Hematopoietic multipotent progenitor cell treated with erythropoietin and hydrocortisone succinate and interleukin-3 and kit ligand, for 17 days (in vitro differentiated cells): ENCODE measurements around the gene PIK3AP1.

Experiments
- DNase-seq: peaks from one replicate; pipeline ENCODE4 v3.0.0-alpha.2; 2015; ENCODE audit warnings: low spot score

PIK3AP1 gene

DNA sequence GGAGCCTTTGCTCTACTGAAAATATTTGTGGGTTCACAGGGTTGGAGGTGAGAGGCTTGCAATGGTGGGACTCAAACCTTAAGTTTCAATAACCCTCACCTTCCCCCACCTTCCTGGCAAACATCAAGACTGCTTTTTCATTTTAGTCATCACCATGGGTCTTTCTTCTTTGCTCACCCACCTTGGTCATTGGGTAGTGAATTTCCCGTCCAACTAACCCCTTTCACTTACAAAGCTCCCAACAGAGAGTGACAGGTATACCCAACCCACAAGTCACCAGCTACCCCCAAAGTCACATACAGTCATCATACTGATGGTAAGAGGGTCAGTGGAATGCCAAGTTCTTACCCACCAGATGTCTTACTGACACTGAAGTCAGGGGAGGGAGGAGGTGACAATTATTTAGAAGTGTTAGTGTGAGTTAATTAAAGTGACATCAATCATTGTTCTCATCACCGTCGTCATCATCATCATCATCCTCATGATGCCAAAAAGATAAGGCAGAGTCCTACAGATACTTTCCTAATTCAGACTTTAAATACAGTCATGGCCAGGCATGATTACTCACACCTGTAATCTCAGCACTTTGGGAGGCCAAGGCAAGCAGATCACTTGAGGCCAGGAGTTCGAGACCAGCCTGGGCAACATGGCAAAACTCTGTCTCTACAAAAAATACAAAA lies 49.0 kb downstream of the PIK3AP1 start:
- no peak for DNase-seq

GRCh38 chr10:96670786-96671185 lies 49.5 kb downstream of the PIK3AP1 start:
- DNase-seq, result no peak

DNA sequence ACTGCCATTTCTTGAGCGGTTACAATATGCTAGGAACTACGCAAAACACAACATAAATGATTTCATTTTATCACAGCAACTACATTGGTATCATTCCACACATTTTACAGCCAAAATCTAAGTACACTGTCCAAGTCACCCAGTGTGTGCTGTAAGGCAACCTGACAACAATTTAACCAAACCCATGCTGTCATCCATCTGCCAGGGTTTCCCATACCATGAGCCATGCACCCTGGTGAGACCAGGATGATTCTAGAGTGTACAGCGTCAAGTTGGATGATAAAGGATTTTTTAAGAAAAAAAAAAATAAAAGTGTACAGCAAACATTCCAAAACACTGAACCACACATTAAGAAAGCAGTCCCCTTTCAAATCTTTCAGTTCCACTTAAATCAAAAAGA lies 52.9 kb downstream of the PIK3AP1 start:
- no peak for DNase-seq

- DNase-seq, result no peak
Observed at GRCh38 chr10:96666741-96667140, 53.6 kb downstream of the PIK3AP1 start.

DNA sequence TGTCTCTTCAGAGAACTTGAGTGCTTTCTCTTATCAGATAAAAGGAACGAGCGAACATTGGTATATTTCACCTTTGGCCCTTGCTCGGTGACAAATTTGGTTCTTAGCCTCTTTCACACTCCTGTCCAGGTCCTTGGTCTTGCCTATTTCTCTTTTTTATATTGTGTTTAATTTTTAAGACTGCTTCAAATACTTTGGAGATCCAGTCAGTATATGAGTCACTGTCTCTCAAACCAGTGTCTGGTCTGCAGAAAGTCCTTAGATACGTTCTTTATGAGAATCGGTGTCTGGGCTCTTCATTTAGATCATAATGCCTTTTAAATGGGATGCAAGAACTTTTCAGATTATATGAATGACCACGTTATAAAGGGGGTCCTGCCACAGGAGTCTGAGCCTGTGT lies 55.0 kb downstream of the PIK3AP1 start:
- no peak for DNase-seq

DNA sequence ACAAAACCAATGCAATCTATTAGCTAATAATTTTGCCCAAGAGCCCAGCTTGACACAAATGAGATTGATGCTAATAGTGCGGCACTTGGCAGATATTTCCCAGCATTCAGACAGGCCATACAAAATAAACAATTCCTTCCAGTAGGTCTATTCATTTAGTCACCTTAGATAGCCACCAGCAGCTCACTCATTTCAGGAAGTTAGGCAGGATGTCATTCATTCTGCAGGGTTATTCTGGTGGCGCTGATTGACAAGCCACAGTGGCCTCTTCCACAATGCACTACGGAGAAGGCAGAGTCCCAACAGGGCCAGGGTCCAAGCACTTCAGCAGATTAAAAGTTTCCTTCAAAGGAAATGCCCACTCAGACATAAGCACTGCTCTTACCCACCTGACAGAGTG lies 55.8 kb downstream of the PIK3AP1 start:
- DNase-seq, result no peak

- no peak for DNase-seq
Observed at GRCh38 chr10:96663797-96664196, 56.5 kb downstream of the PIK3AP1 start.

DNA sequence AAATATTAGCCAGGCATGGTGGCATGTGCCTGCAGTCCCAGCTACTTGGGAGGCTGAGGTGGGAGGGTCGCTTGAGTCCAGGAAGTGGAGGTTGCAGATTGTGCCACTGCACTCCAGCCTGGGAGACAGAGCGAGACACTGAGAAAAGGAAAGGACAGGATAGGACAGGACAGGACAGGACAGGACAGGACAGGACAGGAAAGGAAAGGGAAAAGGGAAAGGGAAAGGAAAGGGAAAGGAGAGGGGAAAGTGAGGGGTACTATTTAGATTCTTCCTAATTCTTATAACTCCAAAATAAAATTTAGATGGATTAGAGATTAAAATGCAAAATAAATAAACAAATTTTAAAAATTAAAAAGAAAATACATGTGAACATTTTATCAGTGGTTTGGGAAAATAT lies 58.7 kb downstream of the PIK3AP1 start:
- DNase-seq, result no peak

DNA sequence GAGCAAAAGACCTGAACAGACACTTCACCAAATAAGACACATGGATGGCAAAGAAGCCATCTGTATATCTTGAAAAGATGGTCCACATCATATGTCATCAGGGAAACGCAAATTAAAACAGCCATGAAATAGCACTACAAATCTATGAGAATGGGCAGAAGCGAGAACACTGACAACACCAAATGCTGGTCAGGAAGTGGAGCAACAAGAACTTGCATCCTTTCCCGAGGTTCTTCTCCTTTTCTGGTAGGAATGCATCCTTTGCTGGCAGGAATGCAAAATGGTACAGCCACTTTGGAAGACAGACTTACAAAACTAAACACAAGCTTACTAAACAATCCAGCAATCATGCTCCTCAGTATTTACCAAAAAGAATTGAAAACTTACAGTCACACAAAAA lies 60.0 kb downstream of the PIK3AP1 start:
- no peak for DNase-seq

DNA sequence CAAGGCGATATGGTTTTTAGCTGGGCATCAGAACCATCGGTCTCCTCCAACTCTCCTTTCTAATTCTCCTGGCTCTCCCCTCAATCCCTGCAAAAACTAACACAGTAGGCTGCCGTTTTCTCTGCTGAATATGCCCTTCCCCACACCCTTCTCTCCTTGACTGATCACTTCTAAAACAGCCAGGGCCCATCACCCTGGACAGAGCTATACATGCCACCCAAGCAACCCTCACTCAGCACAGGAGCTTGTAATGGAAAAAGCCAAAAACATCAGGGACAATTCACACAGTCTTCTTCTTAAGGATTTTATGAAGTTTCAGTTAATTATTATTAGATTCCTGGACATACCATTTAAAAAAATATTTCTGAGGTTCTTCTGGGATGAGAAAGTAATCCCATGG lies 61.5 kb downstream of the PIK3AP1 start:
- DNase-seq, result no peak

- no peak for DNase-seq
Observed at GRCh38 chr10:96657385-96657784, 62.9 kb downstream of the PIK3AP1 start.

DNA sequence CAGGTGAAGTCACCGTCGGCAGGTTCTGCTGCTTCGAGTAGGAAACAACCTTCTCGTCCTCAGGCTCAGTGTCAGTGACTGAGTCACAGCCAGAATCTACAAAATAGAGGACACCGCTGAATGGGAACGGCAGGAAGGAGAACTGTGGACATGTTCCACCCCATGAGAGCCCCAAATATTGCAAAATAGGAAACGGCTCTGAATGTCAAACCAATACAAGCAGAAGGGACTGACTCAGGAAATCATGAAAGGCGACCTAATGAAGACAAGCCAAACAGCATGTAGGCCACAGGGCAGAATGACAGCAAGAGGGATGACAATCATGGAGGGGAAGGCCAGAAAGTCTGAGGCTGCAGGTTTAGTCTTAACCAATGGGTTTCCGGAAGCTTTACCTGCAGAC lies 63.5 kb downstream of the PIK3AP1 start:
- no peak for DNase-seq

DNA sequence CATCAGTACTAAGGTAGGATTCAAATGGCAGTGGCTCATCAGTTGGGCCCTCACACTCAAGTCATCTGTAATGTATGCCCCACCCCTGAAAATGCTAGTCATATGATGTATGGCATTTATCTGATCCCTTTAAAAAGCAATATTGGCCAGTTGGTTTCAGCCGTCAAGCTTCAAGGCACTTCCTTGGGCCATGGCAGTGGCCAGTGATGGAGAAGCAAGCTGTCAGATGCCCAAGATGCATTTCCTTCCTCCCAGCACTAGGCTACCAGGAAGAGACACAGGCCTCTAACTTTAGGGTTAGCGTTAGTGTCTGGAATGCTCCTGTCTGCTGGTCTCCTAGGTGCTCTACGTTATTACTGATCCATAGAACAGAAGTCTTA lies 64.1 kb downstream of the PIK3AP1 start:
- no peak for DNase-seq

GRCh38 chr10:96655461-96656197 lies 64.7 kb downstream of the PIK3AP1 start:
- no peak for DNase-seq

DNA sequence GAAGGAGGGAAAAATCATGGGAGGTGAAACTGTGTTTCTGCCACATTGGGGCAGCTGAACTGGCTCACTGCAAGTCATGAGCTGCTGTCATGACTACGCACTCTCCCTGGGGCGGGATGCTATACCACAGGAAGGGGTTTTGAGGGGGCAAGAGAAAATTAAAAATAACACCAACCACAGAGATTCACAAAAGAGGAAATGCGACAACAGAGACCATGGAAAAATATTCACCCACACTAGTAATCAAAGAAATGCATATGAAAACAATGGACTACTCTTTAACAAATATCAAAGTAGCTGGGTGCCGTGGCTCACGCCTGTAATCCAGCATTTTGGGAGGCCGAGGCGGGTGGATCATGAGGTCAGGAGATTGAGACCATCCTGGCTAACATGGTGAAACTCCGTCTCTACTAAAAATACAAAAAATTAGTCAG lies 68.3 kb downstream of the PIK3AP1 start:
- DNase-seq, result no peak

DNA sequence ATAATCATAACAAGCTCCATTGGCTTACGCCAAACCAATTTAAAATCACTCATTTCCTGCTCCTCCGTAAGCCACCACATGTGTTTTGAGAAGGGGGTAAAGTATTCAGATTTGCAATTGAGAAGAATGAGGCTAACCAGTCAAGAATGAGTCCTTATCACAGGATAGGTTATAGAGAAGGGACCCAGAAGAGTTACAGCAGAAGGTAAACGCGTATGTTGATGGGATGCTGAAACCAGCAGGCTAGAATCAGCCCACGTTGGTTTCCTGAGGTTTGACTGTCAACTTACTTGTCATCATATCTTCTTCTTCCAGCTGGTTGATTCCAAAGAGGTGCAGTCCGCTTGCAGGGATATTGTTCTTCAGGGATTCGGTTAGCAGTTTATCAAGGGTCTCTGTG lies 69.4 kb downstream of the PIK3AP1 start:
- DNase-seq, result no peak

DNA sequence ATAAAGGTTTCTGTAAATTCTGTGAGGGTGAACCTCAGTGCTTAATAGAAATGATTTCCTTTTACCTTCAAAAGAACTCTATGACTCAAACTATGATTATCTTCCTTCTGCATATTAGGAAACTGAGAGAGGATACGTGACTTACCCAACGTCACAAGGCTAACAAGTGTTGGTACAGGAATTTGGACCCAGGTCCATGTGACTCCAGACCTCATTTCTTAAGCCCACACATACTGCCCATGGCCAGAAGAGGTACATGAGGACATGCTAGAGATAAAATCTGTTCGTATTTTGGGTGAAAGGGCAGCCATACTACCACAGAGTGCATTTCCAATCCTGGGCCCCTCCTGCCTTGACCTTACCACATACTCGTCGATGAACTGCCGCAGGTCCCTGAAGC lies 72.0 kb downstream of the PIK3AP1 start:
- no peak for DNase-seq

- no peak for DNase-seq
Observed at GRCh38 chr10:96647466-96647865, 72.8 kb downstream of the PIK3AP1 start.

DNA sequence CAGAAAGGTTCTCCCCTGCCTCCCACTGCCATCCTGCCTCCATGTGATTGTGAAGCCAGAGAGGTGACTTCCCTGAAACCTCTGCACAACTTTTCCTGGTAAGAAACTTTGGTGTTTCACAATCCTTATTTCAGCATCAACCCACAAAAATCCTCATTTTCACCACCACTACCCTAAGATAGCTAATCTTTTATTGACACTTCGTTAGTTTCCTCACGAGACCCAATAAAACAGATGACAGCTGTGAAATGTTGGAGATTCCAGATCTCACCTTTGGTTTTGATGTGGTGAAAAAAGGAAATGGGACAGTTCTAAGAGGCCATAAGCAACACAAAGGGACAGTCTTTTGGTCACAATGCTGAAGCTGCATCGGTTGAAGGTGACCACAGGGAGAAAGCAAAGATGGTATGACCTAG lies 73.6 kb downstream of the PIK3AP1 start:
- no peak for DNase-seq

- DNase-seq, result no peak
Observed at GRCh38 chr10:96646301-96646700, 74.0 kb downstream of the PIK3AP1 start.

GRCh38 chr10:96645191-96645721 lies 75.1 kb downstream of the PIK3AP1 start:
- DNase-seq, result no peak

GRCh38 chr10:96643920-96644319 lies 76.4 kb downstream of the PIK3AP1 start:
- DNase-seq, result no peak

DNA sequence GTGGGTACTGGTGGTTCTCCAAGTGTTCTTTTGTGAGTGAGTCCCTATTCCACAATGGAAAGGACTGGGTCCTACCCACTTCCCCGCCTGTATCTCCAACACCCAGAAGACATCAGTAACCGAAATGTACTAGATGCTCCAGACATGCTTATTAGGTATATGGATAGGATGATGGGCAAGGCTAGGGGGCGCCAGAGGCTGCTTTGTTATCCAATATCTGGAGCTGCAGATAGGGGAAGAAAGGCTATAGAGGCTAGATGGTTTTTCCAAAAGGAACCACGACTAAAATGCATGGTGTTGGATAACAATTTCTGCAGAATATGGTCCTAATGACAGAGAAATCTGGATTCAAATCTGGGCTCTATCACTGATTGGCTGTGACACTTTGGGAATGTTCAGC lies 77.3 kb downstream of the PIK3AP1 start:
- DNase-seq, result peak; percentile 82

DNA sequence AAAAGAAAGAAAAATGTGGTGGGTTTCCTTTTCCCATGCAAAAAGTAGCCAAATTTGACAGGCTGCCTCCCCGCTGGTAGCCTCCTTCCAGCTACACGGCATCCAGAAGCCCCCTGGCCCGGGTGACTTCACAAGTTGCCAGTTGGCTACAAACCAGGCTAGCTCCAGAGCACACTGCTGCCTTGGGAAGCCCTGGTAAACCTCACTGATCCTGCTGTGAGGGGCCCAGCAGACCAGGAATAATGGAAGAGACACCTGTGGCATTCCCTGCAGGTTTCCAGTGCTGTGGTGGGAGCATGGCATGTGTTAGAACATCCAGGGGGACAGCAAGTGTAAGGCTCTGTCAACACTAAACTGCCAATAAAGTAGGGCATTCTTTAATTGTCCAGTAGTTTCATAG lies 77.8 kb downstream of the PIK3AP1 start:
- no peak for DNase-seq
